SU-DHL-6 (cell line): ENCODE data around the gene TBC1D8.

Source experiments
- H2AFZ ChIP-seq: fragments of 200-600 bp; sonication (generic); 2 replicates; pipeline ENCODE4 v1.6.1; 2014; ENCODE audit warnings: low read depth, mild to moderate bottlenecking, moderate library complexity, mixed read lengths, antibody characterized with exemption, low read length; ENCODE audit not compliant: severe bottlenecking
- H3F3A ChIP-seq: fragments of 200-600 bp; shearing (Covaris generic); 2 replicates; pipeline ENCODE4 v1.6.0; 2016; ENCODE audit warnings: antibody characterized with exemption, mild to moderate bottlenecking; ENCODE audit not compliant: insufficient read depth
- H3K27ac ChIP-seq: fragments of 200-600 bp; sonication (generic); 2 replicates; pipeline ENCODE4 v1.5.1; 2016; ENCODE audit warnings: low read depth, mild to moderate bottlenecking, low read length, moderate library complexity, mixed read lengths
- H3K27me3 ChIP-seq: fragments of 200-600 bp; sonication (generic), shearing (Covaris generic); 2 replicates; pipeline ENCODE4 v1.6.0; 2014; ENCODE audit warnings: mild to moderate bottlenecking, low read length
- H3K36me3 ChIP-seq: fragments of 200-600 bp; sonication (generic); 2 replicates; pipeline ENCODE4 v1.6.1; 2014; ENCODE audit warnings: mild to moderate bottlenecking, low read length, mixed read lengths
- H3K4me2 ChIP-seq: fragments of 300-600, 200-600 bp; shearing (Covaris generic), sonication (generic); 2 replicates; pipeline ENCODE4 v1.6.0; 2014; ENCODE audit warnings: low read length, low read depth, mild to moderate bottlenecking; ENCODE audit not compliant: poor library complexity, severe bottlenecking
- H3K4me3 ChIP-seq: fragments of 200-600 bp; sonication (generic); 2 replicates; pipeline ENCODE4 v1.5.1; 2014; ENCODE audit warnings: antibody characterized with exemption, low read length, mild to moderate bottlenecking, mixed read lengths; ENCODE audit not compliant: insufficient read depth, poor library complexity, severe bottlenecking
- H3K79me2 ChIP-seq: fragments of 200-600 bp; sonication (generic); 2 replicates; pipeline ENCODE4 v1.6.1; 2014; ENCODE audit warnings: mild to moderate bottlenecking, low read length, moderate library complexity; ENCODE audit not compliant: insufficient read depth
- H3K9ac ChIP-seq: fragments of 200-600 bp; sonication (generic); 2 replicates; pipeline ENCODE4 v1.7.0; 2014; ENCODE audit warnings: mild to moderate bottlenecking, low read length
- H3K9me2 ChIP-seq: fragments of 200-600 bp; sonication (generic); replicated peaks from 2 replicates; pipeline ENCODE4 v1.6.1; 2014; ENCODE audit warnings: low read length; ENCODE audit not compliant: insufficient read depth
- H3K9me3 ChIP-seq: fragments of 200-600 bp; sonication (generic); 2 replicates; pipeline ENCODE4 v1.6.1; 2014; ENCODE audit warnings: low read length, mixed read lengths; ENCODE audit not compliant: insufficient read depth
- H4K20me1 ChIP-seq: fragments of 200-600 bp; sonication (generic); 2 replicates; pipeline ENCODE4 v1.6.1; 2014; ENCODE audit warnings: low read depth, mild to moderate bottlenecking, antibody characterized with exemption, low read length, moderate library complexity, mixed read lengths
- CTCF ChIP-seq: fragments of 200-600 bp; sonication (generic); IDR thresholded peaks from one replicate; pipeline ENCODE4 v1.5.1; 2017; ENCODE audit warnings: antibody characterized with exemption, mild to moderate bottlenecking, low read length, moderate library complexity; ENCODE audit not compliant: insufficient read depth, poor library complexity, severe bottlenecking
- EZH2phosphoT487 ChIP-seq: fragments of 200-600 bp; sonication (generic), shearing (Covaris generic); conservative IDR thresholded peaks from 2 replicates; pipeline ENCODE4 v1.6.1; 2018; ENCODE audit warnings: mild to moderate bottlenecking, antibody characterized with exemption, low read length, moderate library complexity, mixed read lengths

TBC1D8 gene

GRCh38 chr2:101083613-101084012 lies 67.6 kb downstream of the TBC1D8 start:
- H3K27ac ChIP-seq, result no peak overlapping the region
- no peak overlapping the region for H2AFZ ChIP-seq
- H3K9me3 ChIP-seq, result no peaks in the 10 kb centered on the region
- H3K27me3 ChIP-seq, result no peaks in the 10 kb centered on the region
- no peaks in the 10 kb centered on the region for H3K36me3 ChIP-seq
- no peaks in the 10 kb centered on the region for H3K9me2 ChIP-seq
- no peaks in the 10 kb centered on the region for H3K79me2 ChIP-seq
- H3K4me2 ChIP-seq, result no peak overlapping the region
- no peak overlapping the region for H3K9ac ChIP-seq
- H3F3A ChIP-seq, result no peaks in the 10 kb centered on the region
- no peak for TF ChIP-seq EZH2phosphoT487
- TF ChIP-seq CTCF, result no peak
- H4K20me1 ChIP-seq, result no peaks in the 10 kb centered on the region
- H3K4me3 ChIP-seq, result no peak overlapping the region

GRCh38 chr2:101082998-101083397 lies 68.2 kb downstream of the TBC1D8 start:
- Histone ChIP-seq H3K27ac (no peak overlapping the region), H3K9ac (no peak overlapping the region), H3K36me3 (no peaks in the 10 kb centered on the region)

GRCh38 chr2:101081375-101081907 lies 69.7 kb downstream of the TBC1D8 start:
- H4K20me1 ChIP-seq, result no peaks in the 10 kb centered on the region
- no peaks in the 10 kb centered on the region for H3F3A ChIP-seq
- H2AFZ ChIP-seq, result no peak overlapping the region
- no peaks in the 10 kb centered on the region for H3K27me3 ChIP-seq
- no peaks in the 10 kb centered on the region for H3K36me3 ChIP-seq
- TF ChIP-seq EZH2phosphoT487 (no peak), CTCF (no peak)
- no peak overlapping the region for H3K4me2 ChIP-seq
- H3K27ac ChIP-seq, result no peak overlapping the region
- H3K4me3 ChIP-seq, result no peak overlapping the region
- no peaks in the 10 kb centered on the region for H3K79me2 ChIP-seq
- H3K9me2 ChIP-seq, result no peaks in the 10 kb centered on the region
- H3K9ac ChIP-seq, result no peak overlapping the region
- H3K9me3 ChIP-seq, result no peaks in the 10 kb centered on the region

More at GRCh38 chr2:101082998-101083397, 68.2 kb downstream of the TBC1D8 start:
- no peaks in the 10 kb centered on the region for H3K9me3 ChIP-seq
- H3K27me3 ChIP-seq, result no peaks in the 10 kb centered on the region
- TF ChIP-seq CTCF (no peak), EZH2phosphoT487 (no peak)
- no peak overlapping the region for H3K4me2 ChIP-seq
- no peaks in the 10 kb centered on the region for H3K79me2 ChIP-seq
- H3K9me2 ChIP-seq, result no peaks in the 10 kb centered on the region
- H3K4me3 ChIP-seq, result no peak overlapping the region
- H3F3A ChIP-seq, result no peaks in the 10 kb centered on the region
- no peaks in the 10 kb centered on the region for H4K20me1 ChIP-seq
- no peak overlapping the region for H2AFZ ChIP-seq
